HG03469 (cell line): ENCODE data around the gene IGSF11.
"Not testable (repeated sequence)": the region's sequence is repeated elsewhere in the genome, so short reads cannot be mapped to it uniquely, and the experiment has no call there.

ENCODE experiments used
- ATAC-seq: cut with Tn5 transposase; IDR thresholded peaks from one replicate; pipeline ENCODE4 v1.9.1; 2021; ENCODE audit warnings: mild to moderate bottlenecking, moderate library complexity, moderate number of reproducible peaks; ENCODE audit not compliant: unreplicated experiment

The IGSF11 gene

GRCh38 chr3:118990823-118991560 is 43.7 kb downstream of the IGSF11 start:
- no peak for ATAC-seq

- ATAC-seq: no peak
Observed at GRCh38 chr3:118988198-118989130, 46.2 kb downstream of the IGSF11 start.

- ATAC-seq: no peak
Observed at GRCh38 chr3:118987477-118987876, 47.2 kb downstream of the IGSF11 start.

GRCh38 chr3:118986734-118987133 is 47.9 kb downstream of the IGSF11 start:
- ATAC-seq: no peak

- no peak for ATAC-seq
Observed at GRCh38 chr3:118984699-118985098, 49.9 kb downstream of the IGSF11 start.

- no peak for ATAC-seq
Observed at GRCh38 chr3:118981494-118982134, 53.0 kb downstream of the IGSF11 start.

- ATAC-seq: no peak
Observed at GRCh38 chr3:118980832-118981231, 53.8 kb downstream of the IGSF11 start.

GRCh38 chr3:118978393-118978758 is 56.3 kb downstream of the IGSF11 start:
- ATAC-seq: no peak

- ATAC-seq: no peak
Observed at GRCh38 chr3:118977671-118978392, 56.8 kb downstream of the IGSF11 start.

GRCh38 chr3:118977118-118977517 is 57.5 kb downstream of the IGSF11 start:
- ATAC-seq: no peak

GRCh38 chr3:118975476-118975875 is 59.2 kb downstream of the IGSF11 start:
- not testable (repeated sequence) for ATAC-seq

GRCh38 chr3:118974356-118975097 is 60.1 kb downstream of the IGSF11 start:
- ATAC-seq: no peak

GRCh38 chr3:118973050-118973449 is 61.6 kb downstream of the IGSF11 start:
- no peak for ATAC-seq

GRCh38 chr3:118970819-118971218 is 63.8 kb downstream of the IGSF11 start:
- ATAC-seq: no peak

- ATAC-seq: no peak
Observed at GRCh38 chr3:118968640-118969039, 66.0 kb downstream of the IGSF11 start.

- ATAC-seq: no peak
Observed at GRCh38 chr3:118968111-118968510, 66.5 kb downstream of the IGSF11 start.

- ATAC-seq: no peak
Observed at GRCh38 chr3:118966700-118967099, 67.9 kb downstream of the IGSF11 start.

- ATAC-seq: no peak
Observed at GRCh38 chr3:118963711-118964110, 70.9 kb downstream of the IGSF11 start.

- no peak for ATAC-seq
Observed at GRCh38 chr3:118960876-118961450, 73.7 kb downstream of the IGSF11 start.
